Osteocyte (in vitro differentiated cells): Measurements from ENCODE around the gene NCAN. TPM values are rescaled to one million over a fixed set of nuclear protein-coding genes. Genes with fewer than 3 reads are reported as not detected.

Source experiments
- DNase-seq: peaks from one replicate; pipeline ENCODE4 v3.0.0; 2021; ENCODE audit warnings: mixed read lengths; ENCODE audit not compliant: unreplicated experiment; ENCODE audit errors: extremely low spot score
- H3K27ac Mint-ChIP-seq: one replicate; pipeline ENCODE4 v1.8.0; 2021; ENCODE audit warnings: mild to moderate bottlenecking, mixed read lengths; ENCODE audit not compliant: unreplicated experiment
- H3K27me3 Mint-ChIP-seq: one replicate; pipeline ENCODE4 v1.8.0; 2021; ENCODE audit warnings: mixed read lengths; ENCODE audit not compliant: unreplicated experiment
- H3K36me3 Mint-ChIP-seq: one replicate; pipeline ENCODE4 v1.8.0; 2021; ENCODE audit warnings: mixed read lengths; ENCODE audit not compliant: unreplicated experiment
- H3K4me1 Mint-ChIP-seq: one replicate; pipeline ENCODE4 v1.8.0; 2021; ENCODE audit warnings: mixed read lengths; ENCODE audit not compliant: unreplicated experiment
- H3K4me3 Mint-ChIP-seq: one replicate; pipeline ENCODE4 v1.8.0; 2021; ENCODE audit warnings: mild to moderate bottlenecking, moderate library complexity, mixed read lengths; ENCODE audit not compliant: unreplicated experiment
- H3K9me3 Mint-ChIP-seq: one replicate; pipeline ENCODE4 v1.8.0; 2021; ENCODE audit warnings: mixed read lengths; ENCODE audit not compliant: unreplicated experiment
- CTCF ChIP-seq: fragments of 200-600 bp; sonication (generic); IDR thresholded peaks from 2 replicates; pipeline ENCODE4 v1.5.0; 2021; ENCODE audit warnings: antibody characterized with exemption, mild to moderate bottlenecking, moderate library complexity
- total RNA-seq: library from RNA; stranded (reverse); gene quantifications from 2 replicates; pipeline ENCODE4 v1.2.1, GENCODE V29; 2021

NCAN gene
- total RNA-seq, 1 donor from 2014 or later, result not detected

GRCh38 chr19:19205416-19206410 is 6.0 kb upstream of the NCAN start:
- Mint-ChIP-seq H3K4me1 (peaks cover 13% of the 10 kb centered on the region), H3K9me3 (no peaks in the 10 kb centered on the region), H3K27ac (no peak overlapping the region), H3K36me3 (no peaks in the 10 kb centered on the region), H3K4me3 (peak overlapping the region; percentile 10), H3K27me3 (peaks cover 9% of the 10 kb centered on the region)
- no peak for TF ChIP-seq CTCF
- DNase-seq, result no peak

GRCh38 chr19:19206938-19207337 is 4.8 kb upstream of the NCAN start:
- Mint-ChIP-seq H3K36me3 (no peaks in the 10 kb centered on the region), H3K4me1 (peaks cover 13% of the 10 kb centered on the region), H3K4me3 (no peak overlapping the region), H3K27me3 (peaks cover 16% of the 10 kb centered on the region), H3K9me3 (no peaks in the 10 kb centered on the region), H3K27ac (no peak overlapping the region)
- TF ChIP-seq CTCF, result no peak
- DNase-seq, result no peak

GRCh38 chr19:19207637-19208572 is 3.9 kb upstream of the NCAN start:
- H3K27ac Mint-ChIP-seq, result no peak overlapping the region
- H3K4me3 Mint-ChIP-seq, result no peak overlapping the region
- peaks cover 4% of the 10 kb centered on the region for H3K4me1 Mint-ChIP-seq
- H3K9me3 Mint-ChIP-seq, result no peaks in the 10 kb centered on the region
- H3K27me3 Mint-ChIP-seq, result peaks cover 20% of the 10 kb centered on the region
- TF ChIP-seq CTCF, result no peak
- H3K36me3 Mint-ChIP-seq, result no peaks in the 10 kb centered on the region
- DNase-seq, result no peak

GRCh38 chr19:19209372-19209771 is 2.4 kb upstream of the NCAN start:
- no peaks in the 10 kb centered on the region for H3K9me3 Mint-ChIP-seq
- no peaks in the 10 kb centered on the region for H3K36me3 Mint-ChIP-seq
- H3K27me3 Mint-ChIP-seq, result peaks cover 33% of the 10 kb centered on the region
- no peak for DNase-seq
- no peak overlapping the region for H3K27ac Mint-ChIP-seq
- TF ChIP-seq CTCF, result no peak
- no peaks in the 10 kb centered on the region for H3K4me1 Mint-ChIP-seq
- H3K4me3 Mint-ChIP-seq, result no peak overlapping the region
